Epithelial cell of prostate (primary cell): ENCODE data around the gene FKBP8.
A peak's percentile ranks its signal among the peaks of the same experiment; 100 is the strongest.
"Not testable (repeated sequence)": the region's sequence is repeated elsewhere in the genome, so short reads cannot be mapped to it uniquely, and the experiment has no call there.

Experiments
- DNase-seq: peaks from one replicate; pipeline ENCODE4 v3.0.0-alpha.2; 2011; ENCODE audit warnings: low read depth, low spot score
- H3K27ac ChIP-seq: fragments of 450-650 bp; 2 replicates; pipeline ENCODE4 v1.5.1; 2017; ENCODE audit warnings: mild to moderate bottlenecking

Gene FKBP8

DNA sequence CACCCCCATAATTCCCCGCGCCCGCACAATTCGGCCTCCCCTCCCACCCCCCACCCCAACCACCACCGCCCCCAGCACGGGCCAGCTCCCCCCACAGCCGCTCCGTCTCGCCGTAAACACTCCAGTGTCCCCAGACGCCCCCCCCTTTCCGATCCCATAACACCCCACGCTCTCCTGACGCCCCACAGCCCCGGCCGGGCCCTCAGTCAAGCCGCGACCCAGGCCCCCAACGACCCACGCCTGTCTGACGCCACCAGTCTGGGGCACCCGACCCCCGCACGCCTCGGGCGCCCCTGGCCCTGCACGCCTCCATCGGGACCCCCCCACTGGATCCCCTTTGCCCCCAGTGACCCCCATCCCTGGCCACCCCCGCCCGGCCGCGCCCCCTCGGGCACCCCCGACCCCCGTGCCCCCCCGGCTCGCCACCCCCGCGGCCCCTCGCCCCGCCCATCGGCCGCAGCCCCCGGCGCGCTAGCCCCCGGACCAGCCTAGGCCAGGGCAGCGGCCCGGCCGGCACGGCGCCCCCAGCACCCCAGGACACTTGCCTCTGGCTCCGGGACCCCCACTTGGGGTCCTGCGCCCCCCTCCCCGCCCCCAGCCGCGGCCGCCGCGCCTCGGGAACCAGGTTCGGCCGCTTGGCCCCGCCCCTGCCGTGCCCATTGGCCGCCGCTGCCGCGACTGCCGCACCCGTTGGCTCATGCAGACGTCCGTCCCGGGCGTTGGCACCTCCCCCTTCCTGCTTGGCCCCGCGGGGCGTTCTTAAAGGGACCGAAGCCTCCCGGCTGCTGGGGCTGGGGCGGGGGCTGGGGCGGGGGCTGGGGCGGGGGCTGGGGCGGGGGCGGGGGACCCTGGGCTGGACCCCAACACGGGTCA is at the start of gene FKBP8:
Gene FKBP8 (minus strand): TSS at position 633 of the 873 bp plus-strand sequence. CDS start 1,603 bp downstream, outside the sequence.
- DNase-seq = peak; percentile 20
- peak within 1 kb of the TSS; percentile 58 for H3K27ac ChIP-seq

DNA sequence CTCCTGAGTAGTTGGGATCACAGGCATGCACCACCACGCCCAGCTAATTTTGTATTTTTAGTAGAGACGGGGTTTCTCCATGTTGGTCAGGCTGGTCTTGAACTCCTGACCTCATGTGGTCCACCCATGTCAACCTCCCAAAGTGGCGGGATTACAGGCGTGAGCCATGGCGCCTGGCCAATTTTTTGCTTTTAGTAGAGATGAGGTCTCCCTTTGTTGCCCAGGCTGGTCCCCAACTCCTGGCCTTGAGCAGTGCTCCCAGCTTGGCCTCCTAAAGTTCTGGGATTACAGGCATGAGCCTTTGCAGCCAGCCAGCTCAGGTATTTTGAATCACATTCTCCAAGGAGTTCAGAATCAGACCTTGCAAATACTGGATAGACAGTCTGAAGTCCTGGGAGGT is 49.4 kb upstream of the FKBP8 start:
- DNase-seq, H3K27ac ChIP-seq: not testable (repeated sequence)

DNA sequence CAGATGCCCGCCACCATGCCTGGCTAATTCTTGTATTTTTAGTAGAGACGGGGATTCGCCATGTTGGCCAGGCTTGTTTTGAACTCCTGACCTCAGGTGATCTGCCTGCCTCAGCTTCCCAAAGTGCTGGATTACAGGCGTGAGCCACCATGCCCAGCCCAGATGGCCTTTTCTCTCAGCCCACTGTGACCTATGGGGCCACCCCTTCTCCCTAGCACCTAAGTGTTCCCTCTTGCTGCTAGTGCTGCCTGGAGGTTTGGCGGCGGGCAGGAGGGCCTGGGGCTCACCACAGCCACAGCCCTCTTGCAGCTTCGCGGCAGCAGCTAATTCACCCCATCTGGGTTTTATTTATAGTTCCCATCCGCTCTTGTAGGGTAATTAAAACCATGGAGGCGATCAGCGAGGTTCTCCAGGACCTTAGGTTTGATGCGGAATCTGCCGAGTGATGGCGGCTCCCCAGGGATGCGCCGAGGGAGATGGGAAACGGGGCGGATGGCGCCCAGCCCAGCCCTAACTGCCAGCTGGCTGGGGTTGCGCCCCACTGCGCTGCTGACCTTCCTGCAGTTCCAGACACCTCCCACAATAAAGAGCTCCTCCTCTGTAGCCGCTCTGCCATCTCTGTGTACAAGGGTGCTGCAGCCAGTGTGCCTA is 48.5 kb upstream of the FKBP8 start:
- no peak for DNase-seq

DNA sequence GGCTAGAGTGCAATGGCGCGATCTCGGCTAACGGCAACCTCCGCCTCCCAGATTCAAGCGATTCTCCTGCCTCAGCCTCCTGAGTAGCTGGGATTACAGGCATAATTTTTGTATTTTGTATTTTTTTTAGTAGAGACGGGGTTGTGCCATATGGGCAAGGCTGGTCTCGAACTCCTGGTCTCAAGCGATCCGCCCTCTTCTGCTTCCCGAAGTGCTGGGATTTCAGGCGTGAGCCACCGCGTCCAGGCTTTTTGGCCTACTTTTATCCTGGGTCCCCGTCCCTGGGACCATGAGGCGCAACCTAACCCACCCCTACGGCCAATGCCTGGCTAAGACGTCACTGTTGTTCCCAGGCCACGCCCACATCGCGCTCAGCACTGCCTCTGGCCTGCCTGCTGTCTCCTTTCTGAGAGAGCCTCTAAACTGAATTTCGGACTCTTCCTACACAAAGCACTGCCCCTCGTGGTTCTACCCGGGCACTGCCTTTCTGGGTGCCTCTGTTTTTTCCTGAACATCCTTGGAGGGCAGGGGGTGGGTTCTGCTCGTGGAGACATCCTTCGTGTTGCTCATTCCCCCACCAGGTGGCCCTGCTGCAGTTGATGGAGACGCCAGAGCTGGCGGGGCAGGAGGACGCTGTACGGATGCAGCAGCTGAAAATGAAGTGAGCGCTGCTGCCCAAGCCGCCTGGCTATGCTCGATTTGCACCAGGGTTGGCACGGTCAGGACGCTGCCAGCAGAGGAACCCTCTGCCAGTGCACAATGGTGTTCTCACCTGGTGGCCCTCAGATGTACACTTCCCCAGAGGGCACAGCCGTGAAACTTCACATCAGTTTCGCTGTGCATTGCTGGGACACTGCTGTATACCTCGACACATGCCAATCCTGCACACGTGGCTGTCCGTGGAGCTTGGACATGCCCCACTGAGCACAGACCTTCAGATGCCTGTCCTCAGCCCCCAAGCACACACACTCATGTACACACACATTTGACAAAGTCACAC is 47.2 kb upstream of the FKBP8 start:
- no peak for DNase-seq
- no peak overlapping the region for H3K27ac ChIP-seq

More for the DNA sequence above, 48.5 kb upstream of the FKBP8 start:
- H3K27ac ChIP-seq = no peak overlapping the region

DNA sequence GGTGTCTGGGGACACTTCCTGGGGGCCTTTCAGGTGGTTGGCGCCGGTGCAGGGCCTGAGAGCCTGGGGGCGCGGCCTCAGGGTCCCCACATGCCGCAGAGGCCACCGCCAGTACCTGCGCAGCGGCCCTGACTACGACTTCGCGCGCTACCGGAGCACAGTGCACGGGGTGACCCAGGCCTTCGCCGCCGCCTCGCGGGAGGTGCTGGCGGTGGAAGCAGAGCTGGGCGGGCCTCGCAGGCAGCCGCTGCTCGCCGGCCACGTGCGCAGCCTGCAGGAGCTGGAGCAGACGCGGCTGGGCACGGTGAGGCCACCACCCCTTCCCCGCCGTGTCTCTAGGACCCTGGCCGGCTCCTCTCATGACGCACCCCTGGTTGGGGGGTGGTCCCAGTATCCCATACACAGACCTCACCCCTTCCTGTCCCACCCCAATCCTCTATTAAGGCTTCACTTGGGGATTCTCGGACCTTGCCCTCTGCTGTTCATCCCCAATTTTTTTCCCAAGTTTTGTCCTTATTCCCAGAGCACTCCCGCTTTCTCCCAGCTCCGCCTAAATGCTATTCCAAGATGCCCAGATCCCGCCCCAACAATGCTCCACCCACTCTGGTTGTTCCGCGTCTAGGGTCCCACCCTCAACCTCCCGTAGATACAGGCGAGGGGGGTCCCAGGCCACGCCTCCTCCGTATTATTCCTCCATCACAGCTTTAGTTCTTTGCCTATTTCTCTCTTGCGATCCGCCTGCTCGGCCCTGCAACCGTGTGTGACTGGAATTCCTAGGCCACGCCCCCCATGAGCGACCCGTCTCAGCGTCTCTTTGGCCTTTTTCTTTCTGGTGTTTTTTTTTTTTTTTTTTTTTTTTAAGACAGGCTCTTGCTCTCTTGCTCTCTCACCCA is 46.3 kb upstream of the FKBP8 start:
- peak; percentile 31 for DNase-seq
- peak overlapping the region; percentile 79 for H3K27ac ChIP-seq

DNA sequence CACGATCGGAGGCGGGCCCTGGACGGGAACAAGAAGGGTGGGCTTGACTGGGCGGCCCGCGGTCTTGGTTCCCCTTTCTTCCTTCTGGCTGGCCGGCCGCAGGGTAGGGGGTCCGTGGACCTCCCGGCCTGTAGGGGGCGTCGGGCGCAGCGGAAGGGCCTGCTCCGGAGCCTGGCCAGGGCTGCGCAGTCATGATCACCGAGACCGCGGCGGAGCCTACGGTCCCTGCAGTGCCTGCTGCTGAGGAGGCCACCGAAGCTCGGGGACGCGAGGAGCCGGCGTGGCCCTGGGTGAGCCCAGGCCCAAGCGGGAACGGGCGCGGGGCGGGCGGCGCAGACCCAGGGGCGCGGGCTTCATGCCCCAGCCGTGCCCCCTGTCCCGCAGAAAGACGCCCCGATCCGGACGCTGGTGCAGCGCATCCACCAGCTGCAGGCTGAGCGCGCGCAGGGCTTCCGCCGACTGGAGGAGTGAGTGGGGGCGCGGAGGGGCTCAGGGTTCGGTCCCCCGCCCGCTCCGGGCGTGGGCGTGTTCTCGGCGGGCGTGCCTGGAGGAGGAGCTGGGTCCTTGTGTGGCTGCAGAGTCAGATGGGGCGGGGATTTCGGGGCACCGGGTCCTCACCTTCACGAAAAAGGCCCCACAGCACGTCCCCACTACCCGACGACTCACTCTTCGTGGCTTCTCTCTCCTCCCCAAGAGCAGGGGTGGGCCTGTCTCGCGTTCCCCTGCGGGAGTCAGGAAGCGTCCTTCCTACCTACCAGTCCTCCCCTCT is 45.4 kb upstream of the FKBP8 start, which contains the start of gene REX1BD:
Gene REX1BD (plus strand): TSS at position 188 of the 769 bp plus-strand sequence. CDS start 4 bp downstream, at position 192.
- no peak for DNase-seq
- H3K27ac ChIP-seq = peak within 1 kb of the TSS; percentile 79

DNA sequence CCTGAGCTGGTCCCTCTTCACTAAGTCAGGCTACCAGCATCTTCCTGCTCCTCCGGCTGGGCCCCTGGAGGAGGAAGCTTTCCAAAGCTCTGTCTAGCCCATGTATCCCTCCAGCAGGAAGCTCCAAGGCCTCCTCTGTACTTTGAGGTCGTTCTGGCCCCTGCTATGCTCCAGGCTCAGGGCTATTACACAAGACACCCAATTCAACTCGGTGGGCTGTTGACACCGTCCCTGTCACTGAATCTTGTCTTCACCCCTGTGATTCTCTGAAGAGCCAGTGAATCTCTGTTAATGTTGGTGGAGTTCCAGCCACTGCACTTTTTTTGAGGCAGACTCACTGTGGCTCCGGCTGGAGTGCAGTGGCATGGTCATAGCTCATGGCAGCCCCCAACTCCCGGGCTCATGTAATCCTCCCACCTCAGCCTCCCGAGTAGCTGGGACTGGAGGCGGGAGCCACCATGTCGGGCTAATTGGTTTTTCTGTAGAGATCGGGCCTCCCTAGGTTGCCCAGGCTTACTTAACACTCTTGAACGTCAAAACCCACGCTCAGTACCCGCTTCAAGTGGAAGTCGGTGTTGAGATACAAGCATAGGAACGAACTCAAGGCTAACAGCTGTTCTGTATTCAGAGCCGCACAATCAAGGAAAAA is 44.7 kb upstream of the FKBP8 start:
- peak overlapping the region; percentile 79 for H3K27ac ChIP-seq
- DNase-seq = no peak

DNA sequence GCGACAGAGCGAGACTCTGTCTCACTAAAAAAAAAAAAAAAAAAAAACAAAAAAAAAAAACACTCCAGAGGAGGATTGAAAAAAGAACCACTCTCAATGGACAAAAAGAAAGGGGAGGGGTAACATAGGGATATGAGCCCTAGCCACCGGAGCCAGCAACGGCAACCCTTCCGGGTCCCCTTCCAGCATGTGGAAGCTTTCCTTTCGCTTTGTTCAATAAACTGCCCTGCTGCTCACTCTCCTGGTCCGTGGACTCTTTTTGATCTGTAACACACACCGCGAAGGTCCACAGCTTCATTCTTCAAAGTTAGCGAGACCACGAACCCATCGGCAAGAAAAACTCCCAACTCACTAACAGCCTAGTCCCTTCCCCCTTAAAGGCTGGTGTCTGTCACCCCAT is 44.2 kb upstream of the FKBP8 start:
- no peak for DNase-seq
- no peak overlapping the region for H3K27ac ChIP-seq

DNA sequence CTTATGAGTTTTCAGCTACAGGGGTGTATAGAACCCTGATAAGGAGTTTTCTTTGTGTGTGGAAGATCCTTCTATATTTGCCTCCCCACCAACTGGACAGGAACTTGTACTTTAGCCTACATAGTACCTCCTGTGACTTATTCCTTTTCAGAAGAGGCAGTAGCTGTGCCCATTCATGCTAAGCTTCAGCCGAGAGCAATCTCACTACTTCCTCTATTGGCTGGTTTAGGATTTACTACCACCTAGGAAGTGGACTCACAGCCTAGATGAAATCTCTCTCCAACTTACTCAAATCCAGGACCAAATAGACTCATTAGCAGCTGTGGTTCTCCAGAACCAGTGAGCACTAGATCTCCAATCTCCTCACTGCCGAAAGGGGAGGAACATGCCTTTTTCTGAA is 42.9 kb upstream of the FKBP8 start:
- H3K27ac ChIP-seq = no peak overlapping the region
- no peak for DNase-seq

DNA sequence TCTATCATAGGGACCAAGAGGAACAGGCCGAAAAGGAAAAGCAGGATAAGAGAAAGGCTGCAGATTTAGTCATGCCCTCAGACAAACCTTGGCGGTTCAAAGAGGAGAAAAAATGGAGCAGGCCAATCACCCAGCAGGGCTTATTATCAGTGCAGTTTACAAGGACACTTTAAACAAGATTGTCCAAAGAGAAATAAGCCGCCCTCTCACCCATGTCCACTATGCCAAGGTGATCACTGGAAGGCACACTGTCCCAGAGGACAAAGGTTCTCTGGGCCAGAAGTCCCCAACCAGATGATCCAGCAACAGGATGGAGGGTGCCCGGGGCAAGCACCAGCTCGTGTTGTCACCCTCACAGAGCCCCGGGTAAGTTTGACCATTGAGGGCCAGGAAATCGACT is 36.9 kb upstream of the FKBP8 start:
- no peak overlapping the region for H3K27ac ChIP-seq
- no peak for DNase-seq

DNA sequence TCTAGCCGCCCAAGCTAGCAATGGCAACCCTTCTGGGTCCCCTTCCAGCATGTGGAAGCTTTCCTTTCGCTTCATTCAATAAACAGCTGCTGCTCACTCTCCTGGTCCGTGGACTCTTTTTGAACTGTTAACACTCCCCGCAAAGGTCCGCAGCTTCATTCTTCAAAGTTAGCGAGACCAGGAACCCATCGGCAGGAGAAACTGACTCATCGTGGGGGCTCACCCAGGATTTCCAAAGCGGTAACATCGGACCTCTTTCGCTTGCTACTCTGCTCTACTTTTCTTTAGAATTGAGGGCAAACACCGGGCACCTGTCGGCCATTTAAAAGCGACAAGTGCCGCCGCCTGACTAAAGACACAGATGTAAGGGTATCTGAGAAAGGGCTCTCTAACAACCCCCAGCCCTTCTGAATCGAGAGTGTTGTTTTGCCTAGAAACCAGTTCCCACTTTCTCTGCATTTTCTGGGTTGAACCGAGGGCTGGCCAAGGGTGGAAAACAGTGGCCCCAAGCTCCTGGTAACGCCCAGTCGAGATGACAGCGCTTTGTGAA is 34.1 kb upstream of the FKBP8 start:
- H3K27ac ChIP-seq = no peak overlapping the region
- no peak for DNase-seq

DNA sequence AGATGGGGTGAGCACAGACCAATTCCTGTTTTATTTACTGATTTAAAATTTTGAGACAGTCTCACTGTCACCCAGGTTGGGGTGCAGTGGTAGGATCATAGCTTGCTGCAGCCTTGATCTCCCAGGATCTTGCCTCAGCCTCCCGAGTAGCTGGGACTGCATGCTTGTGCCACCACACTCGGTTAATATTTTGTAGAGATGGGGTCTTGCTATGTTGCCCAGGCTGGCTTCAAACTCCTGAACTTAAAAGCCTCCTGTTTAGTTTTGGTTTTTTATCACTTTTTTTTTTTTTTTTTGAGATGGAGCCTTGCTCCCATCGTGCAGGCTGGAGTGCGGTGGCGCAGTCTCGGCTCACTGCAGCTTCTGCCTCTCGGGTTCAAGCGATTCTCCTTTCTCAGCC is 33.0 kb upstream of the FKBP8 start:
- no peak for DNase-seq
- no peak overlapping the region for H3K27ac ChIP-seq

DNA sequence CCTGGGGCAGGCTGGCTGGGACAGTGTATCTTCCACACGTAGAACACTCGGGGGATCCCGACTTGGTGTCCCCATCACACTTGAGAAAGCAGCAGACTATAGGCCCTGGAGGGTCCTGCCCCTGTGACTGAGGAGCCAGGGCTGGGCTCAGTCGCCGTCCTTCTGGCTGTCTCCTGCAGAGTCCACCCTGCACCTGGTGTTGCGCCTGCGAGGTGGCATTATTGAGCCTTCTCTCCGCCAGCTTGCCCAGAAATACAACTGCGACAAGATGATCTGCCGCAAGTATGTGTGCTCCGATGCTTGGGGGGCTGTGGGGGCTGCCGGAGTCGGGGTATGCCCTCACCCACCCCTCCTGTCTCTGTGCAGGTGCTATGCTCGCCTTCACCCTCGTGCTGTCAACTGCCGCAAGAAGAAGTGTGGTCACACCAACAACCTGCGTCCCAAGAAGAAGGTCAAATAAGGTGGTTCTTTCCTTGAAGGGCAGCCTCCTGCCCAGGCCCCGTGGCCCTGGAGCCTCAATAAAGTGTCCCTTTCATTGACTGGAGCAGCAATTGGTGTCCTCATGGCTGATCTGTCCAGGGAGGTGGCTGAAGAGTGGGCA is 31.4 kb upstream of the FKBP8 start:
- H3K27ac ChIP-seq = no peak overlapping the region
- no peak for DNase-seq

DNA sequence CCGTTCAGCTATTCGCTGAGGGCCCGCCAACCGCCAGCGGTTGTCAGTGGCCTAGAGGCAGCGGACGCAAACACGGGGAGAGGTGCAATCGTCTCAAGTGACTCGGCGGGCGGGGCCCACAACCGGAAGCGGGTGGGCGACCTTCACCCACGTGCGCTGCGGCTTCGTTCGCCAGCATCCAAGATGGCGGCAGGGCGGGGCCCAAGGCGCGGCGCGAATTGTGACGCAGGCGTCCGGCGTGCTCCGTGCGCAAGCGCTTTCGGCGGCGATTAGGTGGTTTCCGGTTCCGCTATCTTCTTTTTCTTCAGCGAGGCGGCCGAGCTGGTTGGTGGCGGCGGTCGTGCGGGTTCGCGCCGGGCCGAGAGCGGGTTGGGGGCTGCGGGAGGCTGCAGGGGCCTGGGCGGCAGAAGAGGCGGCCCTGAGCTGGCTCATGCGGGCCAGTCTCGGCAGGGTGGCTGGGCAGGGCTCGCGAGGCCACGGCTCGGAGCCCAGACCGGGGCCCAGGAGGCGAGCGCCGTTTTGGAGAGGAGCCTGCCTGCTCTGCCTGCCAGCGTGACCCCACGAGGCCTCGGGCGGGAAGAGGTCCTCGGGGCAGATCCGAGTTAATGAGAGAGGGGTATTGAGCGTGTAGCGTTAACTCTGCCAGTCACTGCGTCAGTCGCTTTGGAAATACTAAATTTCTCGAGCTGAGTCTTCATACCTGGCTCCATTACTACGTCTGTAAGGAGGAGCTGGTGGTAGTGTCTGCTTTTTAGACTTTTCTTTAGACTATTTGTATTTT is 28.4 kb upstream of the FKBP8 start, which contains the start of gene UBA52:
Gene UBA52 (plus strand): TSS at position 294 of the 781 bp plus-strand sequence. CDS start 1,444 bp downstream, outside the sequence.
- H3K27ac ChIP-seq = peak within 1 kb of the TSS; percentile 83
- DNase-seq = peak; percentile 86

DNA sequence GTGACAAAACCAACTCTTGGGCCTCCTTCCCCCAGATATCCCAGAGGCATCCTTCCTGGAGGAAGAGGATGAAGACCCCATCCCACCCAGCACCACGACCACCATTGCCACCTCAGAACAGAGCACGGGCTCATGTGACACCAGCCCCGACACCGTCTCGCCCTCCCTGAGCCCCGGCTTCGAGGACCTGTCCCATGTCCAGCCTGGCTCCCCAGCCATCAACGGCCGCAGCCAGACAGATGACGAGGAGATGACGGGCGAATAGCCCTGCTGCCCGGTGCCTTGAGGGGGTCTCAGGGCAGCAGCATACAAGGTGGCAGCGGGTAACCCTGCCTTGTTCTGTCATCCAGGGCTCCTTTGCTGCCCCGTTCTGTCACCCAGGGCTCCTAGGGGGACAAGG is 25.0 kb upstream of the FKBP8 start:
- no peak overlapping the region for H3K27ac ChIP-seq

DNA sequence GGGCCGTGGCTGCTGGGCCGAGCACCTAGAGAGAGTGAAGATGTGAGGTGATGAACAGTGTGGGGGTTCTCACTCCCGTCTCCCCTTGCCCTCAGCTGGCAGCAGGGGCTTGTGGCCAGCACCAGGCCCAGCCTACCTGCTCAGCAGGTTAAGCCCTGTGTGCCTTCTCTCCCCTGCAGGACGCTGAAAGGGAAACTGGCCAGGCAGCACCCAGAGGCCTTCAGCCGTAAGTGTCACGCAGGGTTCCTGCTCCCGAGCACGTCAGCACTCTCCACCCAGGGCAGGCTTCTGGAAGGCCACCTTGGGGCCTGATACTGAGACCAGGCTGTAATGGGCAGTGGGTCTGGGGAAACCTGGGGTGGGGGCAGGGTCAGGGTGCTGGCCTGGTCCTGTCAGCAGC is 23.6 kb upstream of the FKBP8 start:
- no peak overlapping the region for H3K27ac ChIP-seq
- no peak for DNase-seq

More for the DNA sequence above, 25.0 kb upstream of the FKBP8 start:
- DNase-seq = no peak
